HG03520 (cell line): Measurements from ENCODE around the gene SLC38A9.

Source experiments
- ATAC-seq: cut with Tn5 transposase; IDR thresholded peaks from one replicate; pipeline ENCODE4 v1.9.1; 2021; ENCODE audit warnings: mild to moderate bottlenecking, moderate library complexity; ENCODE audit not compliant: unreplicated experiment

SLC38A9 gene

DNA sequence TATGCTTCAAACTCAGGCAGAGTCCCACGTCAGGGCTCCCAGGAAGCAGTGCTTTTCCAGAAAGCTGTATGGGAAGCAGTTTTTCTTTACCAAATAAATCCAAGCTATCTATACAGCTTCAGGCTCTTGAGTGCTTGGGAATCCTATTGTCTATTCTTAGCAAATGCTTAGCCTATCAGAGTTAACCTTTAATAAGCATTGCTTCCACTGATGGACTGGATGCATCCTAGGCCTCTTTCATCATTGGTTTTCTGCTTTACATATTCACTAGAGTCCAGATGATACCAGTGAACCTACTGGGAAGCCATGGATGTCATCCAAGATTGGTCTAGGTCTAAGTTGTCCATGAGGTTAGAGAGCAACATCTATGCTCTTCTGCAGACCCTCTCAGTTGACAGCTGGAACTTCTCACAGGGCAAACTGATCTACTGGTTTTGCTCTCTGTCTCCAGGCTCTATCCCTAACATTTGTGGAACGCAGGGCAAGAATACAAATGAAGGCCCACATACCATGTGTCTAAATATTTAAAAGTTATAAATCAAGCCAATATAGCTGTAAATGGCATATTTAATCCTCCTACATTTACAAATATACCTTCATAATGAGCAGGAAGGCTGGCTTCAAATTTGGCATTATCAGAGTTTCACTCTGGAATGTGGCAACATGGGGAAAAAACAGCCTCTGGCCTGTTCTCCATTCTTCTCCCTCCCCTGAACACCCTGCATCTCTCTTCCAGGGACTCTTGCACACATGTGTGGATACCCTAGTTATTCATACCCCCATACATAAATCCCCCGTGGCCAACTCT lies 127.5 kb downstream of the SLC38A9 start:
- ATAC-seq, result no peak

DNA sequence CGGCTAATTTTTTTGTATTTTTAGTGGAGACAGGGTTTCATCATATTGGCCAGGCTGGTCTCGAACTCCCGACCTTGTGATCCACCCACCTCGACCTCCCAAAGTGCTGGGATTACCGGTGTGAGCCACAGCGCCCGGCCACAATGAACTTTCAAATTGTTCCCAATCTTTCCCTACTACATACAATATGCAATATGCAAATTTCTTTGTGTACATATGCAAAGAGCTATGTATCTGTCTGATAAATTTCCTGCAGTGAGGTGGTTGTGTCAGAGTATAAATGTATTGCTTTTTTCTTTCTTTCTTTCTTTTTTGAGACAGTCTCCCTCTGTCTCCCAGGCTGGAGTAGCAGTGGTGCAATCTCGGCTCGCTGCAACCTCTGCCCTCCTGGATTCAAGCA lies 128.5 kb downstream of the SLC38A9 start:
- no peak for ATAC-seq

DNA sequence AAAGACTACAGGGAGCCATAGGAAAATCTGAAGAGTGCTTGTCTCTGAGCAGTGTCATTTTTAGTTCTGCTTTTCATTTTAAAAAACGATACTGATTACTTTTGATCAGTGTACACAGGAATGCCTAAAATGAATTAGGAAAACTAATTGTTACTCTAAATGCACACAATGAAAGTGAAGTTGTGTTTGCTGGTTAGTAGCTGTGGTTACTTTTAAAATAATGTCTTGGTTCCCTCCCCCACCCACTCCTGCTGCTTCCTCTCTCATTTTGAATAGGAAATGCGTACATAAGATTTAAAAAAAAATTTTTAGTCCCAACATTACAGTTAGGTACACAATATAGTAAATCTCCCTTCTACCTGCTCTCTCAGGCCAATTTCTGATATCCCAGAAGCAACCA lies 129.9 kb downstream of the SLC38A9 start:
- no peak for ATAC-seq

DNA sequence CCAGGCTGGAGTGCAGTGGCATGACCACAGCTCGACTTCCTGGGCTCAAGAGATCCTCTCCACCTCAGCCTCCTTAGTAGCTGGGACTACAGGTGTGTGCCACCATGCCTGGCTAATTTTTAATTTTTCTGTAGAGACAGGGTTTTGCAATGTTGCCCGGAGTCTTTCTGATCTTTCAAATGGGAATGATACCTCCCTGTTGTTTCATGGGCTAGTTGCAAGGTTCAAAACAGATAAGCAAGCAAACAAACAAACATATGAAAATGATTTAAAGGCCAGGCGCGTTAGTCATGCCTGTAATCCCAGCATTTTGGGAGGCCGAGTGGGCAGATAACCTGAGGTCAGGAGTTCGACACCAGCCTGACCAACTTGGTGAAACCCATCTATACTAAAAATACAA lies 132.1 kb downstream of the SLC38A9 start:
- no peak for ATAC-seq

DNA sequence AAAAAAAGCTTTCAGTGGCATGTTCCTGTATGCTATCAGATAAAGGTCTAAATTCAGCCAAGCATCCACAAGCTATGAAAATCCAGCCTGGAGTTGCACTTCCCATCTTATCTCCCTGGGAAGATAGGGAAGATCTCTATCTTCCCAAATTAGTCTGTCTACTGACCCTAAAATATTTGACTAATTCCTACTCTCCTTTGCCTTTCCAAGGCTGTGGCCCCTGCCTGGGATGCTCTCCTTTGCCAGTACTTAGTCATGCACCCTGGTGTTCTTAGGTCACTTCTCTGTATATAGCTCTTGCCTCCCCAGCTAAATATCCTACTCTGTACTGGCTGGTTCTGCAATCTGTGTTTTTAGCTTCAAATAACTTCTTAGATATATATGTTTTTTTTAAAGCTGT lies 133.4 kb downstream of the SLC38A9 start:
- ATAC-seq, result no peak

DNA sequence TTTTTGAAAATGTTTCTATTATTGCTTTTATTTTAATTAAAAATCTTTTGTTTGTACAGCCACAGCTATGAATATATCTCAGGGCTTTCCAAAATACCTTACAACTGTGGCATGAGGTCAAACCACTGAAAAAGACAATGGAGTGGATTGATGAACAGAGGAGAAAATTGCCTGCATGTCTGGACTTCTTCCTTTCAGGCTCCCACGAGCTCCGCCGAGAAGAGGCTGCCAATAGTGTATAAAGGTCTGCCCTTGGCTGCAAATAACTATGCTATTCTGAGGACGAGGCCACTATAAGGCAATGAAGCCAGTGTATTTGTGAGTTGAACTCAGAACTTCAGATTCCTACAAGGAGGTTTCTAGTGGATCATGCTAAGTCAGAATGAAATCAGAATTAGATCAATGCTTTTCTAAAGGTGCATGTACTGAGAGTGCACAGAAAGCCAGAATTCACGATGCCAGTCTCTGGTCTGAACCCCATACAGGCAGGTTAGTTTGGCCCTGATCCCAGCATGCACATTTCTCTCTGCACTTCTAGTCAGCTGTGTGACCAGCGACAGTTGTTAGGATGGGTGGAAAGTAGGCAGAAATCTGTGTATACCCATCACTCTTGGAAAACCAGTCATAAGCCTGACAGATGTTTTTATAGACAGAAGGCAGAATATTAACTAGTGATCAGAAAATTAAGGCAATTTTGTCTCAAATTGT lies 134.6 kb downstream of the SLC38A9 start:
- ATAC-seq, result no peak

DNA sequence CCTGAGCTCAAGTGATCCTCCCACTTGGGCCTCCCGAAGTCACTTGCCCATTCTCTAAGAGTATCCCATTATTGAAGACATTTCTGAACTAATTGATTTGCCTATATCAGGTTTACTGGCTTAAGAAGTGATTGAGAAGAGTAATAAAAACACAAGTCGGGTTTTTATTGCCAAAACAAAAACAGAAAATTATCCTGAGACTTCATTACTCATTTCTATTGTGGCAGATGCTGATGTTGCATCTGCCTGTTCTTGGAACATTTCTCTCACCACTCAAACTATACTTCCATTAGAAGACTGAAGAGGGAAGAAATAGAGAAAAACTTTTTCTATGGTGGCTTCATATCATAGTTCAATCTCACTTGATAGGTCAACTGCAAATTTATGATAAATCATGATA lies 135.5 kb downstream of the SLC38A9 start:
- ATAC-seq, result no peak
